Suprapubic skin (tissue), 4 donors: ENCODE data around the gene SRPK1. TPM values are rescaled to one million over a fixed set of nuclear protein-coding genes. Genes with fewer than 3 reads are reported as not detected.

ENCODE experiments used
- DNase-seq, 2 donors: peaks; one replicate each; pipeline ENCODE4 v3.0.0-alpha.2; 2019; ENCODE audit warnings: low spot score in 2 of 2
- H3K27ac ChIP-seq: fragments of 200-600 bp; sonication (generic); one replicate; pipeline ENCODE4 v1.5.1; 2019
- H3K27me3 ChIP-seq: fragments of 200-600 bp; sonication (generic); one replicate; pipeline ENCODE4 v1.5.1; 2019
- H3K36me3 ChIP-seq: fragments of 200-600 bp; sonication (generic); one replicate; pipeline ENCODE4 v1.5.1; 2019
- H3K4me1 ChIP-seq: fragments of 200-600 bp; sonication (generic); one replicate; pipeline ENCODE4 v1.5.1; 2019
- H3K4me3 ChIP-seq: fragments of 200-600 bp; sonication (generic); one replicate; pipeline ENCODE4 v1.5.1; 2019; ENCODE audit warnings: mild to moderate bottlenecking
- H3K9me3 ChIP-seq: fragments of 200-600 bp; sonication (generic); one replicate; pipeline ENCODE4 v1.5.1; 2019
- CTCF ChIP-seq, 2 donors: fragments of 200-600 bp in 1 of 2; fragments of 450-650 bp in 1 of 2; sonication (generic) in 1 of 2; IDR thresholded peaks; one replicate each; pipeline ENCODE4 v1.5.1; 2016 to 2019; ENCODE audit warnings: antibody characterized with exemption in 2 of 2, mild to moderate bottlenecking in 1 of 2, moderate library complexity in 1 of 2
- EP300 ChIP-seq: sonication (generic); formaldehyde crosslinking; IDR thresholded peaks from one replicate; pipeline ENCODE4 v1.6.1; 2017; ENCODE audit warnings: antibody characterized with exemption
- POLR2A ChIP-seq, 2 donors: fragments of 450-650 bp; IDR thresholded peaks; one replicate each; pipeline ENCODE4 v1.6.1; 2017; ENCODE audit warnings: antibody characterized with exemption in 2 of 2, mild to moderate bottlenecking in 2 of 2, moderate library complexity in 2 of 2
- POLR2AphosphoS5 ChIP-seq, 3 donors: sonication (generic); formaldehyde crosslinking; IDR thresholded peaks; one replicate each; pipeline ENCODE4 v1.6.1; 2017; ENCODE audit warnings: antibody characterized with exemption in 3 of 3
- WGBS: methylation state at CpG from one replicate; pipeline ENCODE4 v1.1.5; 2018; 5-methylcytosine and 5-hydroxymethylcytosine counted together
- total RNA-seq, 4 donors: library from RNA; depleted of rRNA; stranded (reverse); fragments of >200 nt; gene quantifications; one replicate each; pipeline ENCODE4 v1.1.0, GENCODE V29; 2016

The SRPK1 gene
- total RNA-seq, 4 donors from 2014 or later, result 73.9 to 127 (median 91.2) TPM

DNA sequence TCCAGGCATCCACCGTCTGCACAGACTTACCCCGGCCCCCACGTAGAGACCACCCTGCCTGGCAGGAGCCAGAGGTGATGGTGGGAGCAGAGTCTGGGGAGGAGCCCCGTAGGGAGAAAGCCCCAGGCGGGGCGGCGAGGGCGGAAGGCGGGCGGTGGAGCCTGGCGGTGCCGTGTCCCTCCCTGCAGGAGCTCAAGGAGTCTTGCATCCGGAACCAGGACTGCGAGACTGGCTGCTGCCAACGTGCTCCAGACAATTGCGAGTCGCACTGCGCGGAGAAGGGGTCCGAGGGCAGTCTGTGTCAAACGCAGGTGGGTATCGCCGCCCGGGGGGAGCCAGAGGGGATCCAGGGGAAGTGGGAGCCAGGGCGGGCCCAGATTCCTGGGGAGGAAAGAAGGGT, 134.1 kb downstream of the SRPK1 start:
- peaks cover 5% of the 10 kb centered on the region for H3K4me1 ChIP-seq
- WGBS, result 43% methylated on average over 22 of the region's 25 CpGs
- TF ChIP-seq CTCF (IDR thresholded peaks at IDR 0.05) (no peak), EP300 (no peak), POLR2AphosphoS5 (IDR thresholded peaks at IDR 0.05) (no peak), POLR2A (IDR thresholded peaks at IDR 0.05) (no peak)
- no peaks in the 10 kb centered on the region for H3K9me3 ChIP-seq
- no peaks in the 10 kb centered on the region for H3K36me3 ChIP-seq
- no peak for DNase-seq
- no peak overlapping the region for H3K27ac ChIP-seq
- no peak overlapping the region for H3K4me3 ChIP-seq
- peaks cover 47% of the 10 kb centered on the region for H3K27me3 ChIP-seq

DNA sequence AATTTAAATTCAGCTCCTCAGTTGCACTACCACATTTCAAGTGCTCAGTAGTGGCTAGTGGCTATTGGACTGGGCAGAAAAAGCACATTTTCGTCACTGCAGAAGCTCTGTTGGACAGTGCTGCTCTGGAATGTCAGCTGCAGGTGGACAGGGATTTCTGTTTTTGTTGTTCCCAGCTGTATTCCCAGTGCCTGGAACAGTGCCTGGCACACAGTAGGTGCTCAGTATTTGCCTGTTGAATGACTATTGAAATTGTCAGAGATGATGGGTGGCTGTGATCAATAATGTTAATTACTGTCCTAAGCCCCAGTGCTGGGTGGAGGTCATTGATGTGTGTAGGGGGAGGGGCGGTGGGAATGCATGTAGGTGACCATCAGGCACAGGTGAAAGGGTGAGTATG, 134.6 kb downstream of the SRPK1 start:
- TF ChIP-seq POLR2AphosphoS5 (IDR thresholded peaks at IDR 0.05), result no peak
- TF ChIP-seq EP300, result no peak
- no peak for TF ChIP-seq POLR2A (IDR thresholded peaks at IDR 0.05)
- TF ChIP-seq CTCF (IDR thresholded peaks at IDR 0.05), result no peak
- H3K36me3 ChIP-seq, result no peaks in the 10 kb centered on the region
- H3K27me3 ChIP-seq, result peaks cover 49% of the 10 kb centered on the region
- peaks cover 5% of the 10 kb centered on the region for H3K4me1 ChIP-seq
- H3K4me3 ChIP-seq, result no peak overlapping the region
- H3K9me3 ChIP-seq, result no peaks in the 10 kb centered on the region
- H3K27ac ChIP-seq, result no peak overlapping the region
- WGBS, result 67% methylated on average over 2 of the region's 2 CpGs
- DNase-seq, result no peak

GRCh38 chr6:35784200-35784599, 136.7 kb downstream of the SRPK1 start:
- peaks cover 43% of the 10 kb centered on the region for H3K27me3 ChIP-seq
- no peaks in the 10 kb centered on the region for H3K36me3 ChIP-seq
- H3K4me3 ChIP-seq, result no peak overlapping the region
- no peak overlapping the region for H3K27ac ChIP-seq
- 40% methylated on average over 2 of the region's 2 CpGs for WGBS
- H3K4me1 ChIP-seq, result peaks cover 5% of the 10 kb centered on the region
- no peak for DNase-seq
- no peaks in the 10 kb centered on the region for H3K9me3 ChIP-seq
- TF ChIP-seq POLR2AphosphoS5 (IDR thresholded peaks at IDR 0.05), result no peak

Other genes starting within 250 kb of the SRPK1 start
- gene FKBP5, start 232.2 kb downstream of the SRPK1 start, total RNA-seq, result 100 to 1,000 TPM; 198 to 321 (median 244) TPM
- gene ARMC12, start 184.1 kb downstream of the SRPK1 start, total RNA-seq, result 1 to 10 TPM in 1 of 4 donors, under 1 TPM in 2, not detected in 1; 0.53 to 1.2 (median 0.55) TPM
- gene CLPSL2, start 144.5 kb downstream of the SRPK1 start, total RNA-seq, result not detected
- not detected for gene CLPSL1, start 140.1 kb downstream of the SRPK1 start, total RNA-seq
- not detected for gene CLPS, start 123.8 kb downstream of the SRPK1 start, total RNA-seq
- gene LHFPL5, start 115.7 kb downstream of the SRPK1 start, total RNA-seq, result not detected
- not detected for gene SLC26A8, start 103.5 kb upstream of the SRPK1 start, total RNA-seq
- gene MAPK14, start 106.7 kb upstream of the SRPK1 start, total RNA-seq, result 100 to 1,000 TPM in 1 of 4 donors, 10 to 100 TPM in 3; 51.7 to 105 (median 57.8) TPM
- 100 to 1,000 TPM in 3 of 4 donors, 10 to 100 TPM in 1; 72.5 to 109 (median 105) TPM for gene MAPK13, start 209.4 kb upstream of the SRPK1 start, total RNA-seq